ENCODE measurements around the gene LLGL1.

GRCh38 chr17:18187226-18187625, 38.2 kb upstream of the LLGL1 start:
- no peak for TF ChIP-seq CTCF (IDR thresholded peaks at IDR 0.05)
- TF ChIP-seq POLR2A (IDR thresholded peaks at IDR 0.05) = no peak

All from body of pancreas (tissue), 4 donors.